ENCODE results near the gene TTLL13. TPM values are rescaled to one million over a fixed set of nuclear protein-coding genes. Genes with fewer than 3 reads are reported as not detected.

Gene TTLL13
- under 1 TPM; 0.45 to 0.87 TPM for total RNA-seq

DNA sequence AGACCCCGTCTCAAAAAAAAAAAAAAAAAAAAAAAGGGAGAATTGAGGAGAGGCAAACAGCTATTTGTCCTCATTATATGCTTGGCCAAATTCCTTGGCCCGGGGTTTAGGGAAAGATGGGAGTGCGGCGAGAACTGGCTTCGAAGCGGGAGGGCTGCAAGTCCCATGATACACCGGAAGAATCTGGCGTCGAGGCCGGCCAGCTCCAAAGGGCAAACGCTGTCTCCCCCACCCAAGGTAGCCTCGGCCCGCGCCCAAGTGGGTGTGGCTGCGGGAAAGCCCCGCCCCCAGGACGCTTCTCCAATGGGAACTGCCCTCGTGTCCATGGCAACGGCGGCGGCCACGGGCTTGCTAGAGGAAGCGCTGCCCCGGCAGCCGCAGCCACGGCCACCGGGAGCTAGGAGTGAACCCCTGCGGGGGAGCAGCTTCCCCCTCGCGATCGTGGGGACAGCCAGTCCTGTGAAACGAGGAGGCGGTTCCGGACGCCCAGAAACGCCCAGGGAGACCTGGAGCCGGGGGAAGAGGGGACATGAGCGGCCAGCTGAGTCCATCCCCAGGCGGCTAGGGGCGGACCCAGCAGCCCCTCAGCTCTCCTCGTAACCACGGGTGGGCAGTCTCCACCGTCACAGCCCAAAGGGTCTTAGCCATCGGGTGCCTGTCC is at the start of gene TTLL13:
Gene TTLL13, plus strand, starts transcription at position 354 of the 661 bp plus-strand sequence. CDS start 1,075 bp downstream, outside the sequence.
- Mint-ChIP-seq H3K9me3 (no peaks in the 10 kb centered on the region), H3K27me3 (no peaks in the 10 kb centered on the region), H3K36me3 (ENCODE audit: low read depth) (no peaks in the 10 kb centered on the region), H3K27ac (no peak within 1 kb of the TSS), H3K4me1 (peaks cover 16% of the 10 kb centered on the region), H3K4me3 (peak within 1 kb of the TSS; percentile 55)
- ChIA-PET CTCF (interaction anchor here (1.0 to 3.1 kb wide), 8 partner anchors 9 to 106 kb away, joined by 3 to 17 read pairs (median 4); no protein-coding TSS in a partner anchor), POLR2A (no interaction called here)
- DNase-seq: peak; percentile 78

DNA sequence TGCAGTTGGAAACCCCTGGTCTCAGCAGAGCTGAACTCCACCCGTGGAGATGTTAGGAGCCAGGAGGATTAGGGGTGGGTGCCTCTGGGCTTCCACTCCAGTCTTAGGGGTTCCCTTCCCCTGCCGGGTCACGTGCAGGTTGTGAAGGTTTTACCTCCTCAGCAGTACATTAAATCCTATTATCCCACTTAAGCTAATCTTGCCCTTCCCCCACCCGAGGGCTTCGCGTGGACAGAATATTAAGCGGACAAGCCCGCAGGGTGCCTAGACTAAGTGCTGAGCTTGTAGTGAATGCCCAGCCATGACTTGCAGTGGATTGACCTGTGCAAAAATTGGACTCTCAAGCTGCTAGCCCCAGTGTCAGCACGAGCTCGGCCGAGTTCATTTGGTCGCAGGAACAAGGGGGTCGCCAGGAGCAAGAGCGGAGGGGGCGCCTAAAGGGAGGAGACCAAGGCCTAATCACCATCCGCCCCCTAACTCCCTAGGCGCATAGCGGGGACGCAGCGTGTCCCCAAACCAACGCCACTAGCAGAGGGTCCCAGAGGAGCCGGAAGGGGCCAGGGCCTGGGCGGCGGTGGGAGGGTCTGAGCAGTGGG is 48.7 kb upstream of the TTLL13 start:
- H3K4me3 Mint-ChIP-seq: peak overlapping the region; percentile 73
- H3K27me3 Mint-ChIP-seq: peaks cover 5% of the 10 kb centered on the region
- H3K4me1 Mint-ChIP-seq: peaks cover 26% of the 10 kb centered on the region
- ChIA-PET POLR2A (interaction anchor here (0.6 to 1.2 kb wide), 2 partner anchors 8 to 270 kb away, joined by 3 to 4 read pairs; no protein-coding TSS in a partner anchor), CTCF (interaction anchor here (0.6 to 4.2 kb wide), 10 partner anchors 10 to 119 kb away, joined by 3 to 17 read pairs (median 3); no protein-coding TSS in a partner anchor)
- no peak for DNase-seq
- no peaks in the 10 kb centered on the region for H3K9me3 Mint-ChIP-seq
- no peaks in the 10 kb centered on the region for H3K36me3 Mint-ChIP-seq (ENCODE audit: low read depth)
- peak overlapping the region; percentile 66 for H3K27ac Mint-ChIP-seq

DNA sequence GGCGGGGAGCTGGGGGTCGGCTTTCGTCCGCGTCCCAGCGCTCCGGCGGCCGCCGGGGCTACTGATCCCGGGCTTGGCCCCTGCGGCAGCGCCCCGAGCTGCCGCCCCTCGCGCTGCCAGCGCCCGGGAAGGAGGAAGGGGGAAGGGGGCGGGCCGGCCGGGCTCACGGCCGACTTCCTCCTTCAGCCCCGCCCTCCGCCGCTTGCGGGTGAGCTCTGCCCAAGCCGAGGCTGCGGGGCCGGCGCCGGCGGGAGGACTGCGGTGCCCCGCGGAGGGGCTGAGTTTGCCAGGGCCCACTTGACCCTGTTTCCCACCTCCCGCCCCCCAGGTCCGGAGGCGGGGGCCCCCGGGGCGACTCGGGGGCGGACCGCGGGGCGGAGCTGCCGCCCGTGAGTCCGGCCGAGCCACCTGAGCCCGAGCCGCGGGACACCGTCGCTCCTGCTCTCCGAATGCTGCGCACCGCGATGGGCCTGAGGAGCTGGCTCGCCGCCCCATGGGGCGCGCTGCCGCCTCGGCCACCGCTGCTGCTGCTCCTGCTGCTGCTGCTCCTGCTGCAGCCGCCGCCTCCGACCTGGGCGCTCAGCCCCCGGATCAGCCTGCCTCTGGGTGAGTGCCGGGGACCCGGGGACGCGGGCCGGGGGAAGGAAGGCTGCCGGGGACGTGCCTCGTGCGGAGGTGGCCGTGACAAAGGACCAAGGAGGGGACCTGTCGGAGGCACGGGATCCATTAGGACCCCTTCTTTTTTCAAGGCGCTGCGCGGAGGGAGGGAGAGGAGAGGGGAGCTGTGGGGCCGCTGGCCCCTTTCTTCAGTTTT is 48.0 kb upstream of the TTLL13 start, which contains the start of gene SEMA4B:
Gene SEMA4B, plus strand, starts transcription at position 201 of the 814 bp plus-strand sequence. Its CDS starts 249 bp downstream, at position 450.
- H3K27me3 Mint-ChIP-seq: peaks cover 5% of the 10 kb centered on the region

DNA sequence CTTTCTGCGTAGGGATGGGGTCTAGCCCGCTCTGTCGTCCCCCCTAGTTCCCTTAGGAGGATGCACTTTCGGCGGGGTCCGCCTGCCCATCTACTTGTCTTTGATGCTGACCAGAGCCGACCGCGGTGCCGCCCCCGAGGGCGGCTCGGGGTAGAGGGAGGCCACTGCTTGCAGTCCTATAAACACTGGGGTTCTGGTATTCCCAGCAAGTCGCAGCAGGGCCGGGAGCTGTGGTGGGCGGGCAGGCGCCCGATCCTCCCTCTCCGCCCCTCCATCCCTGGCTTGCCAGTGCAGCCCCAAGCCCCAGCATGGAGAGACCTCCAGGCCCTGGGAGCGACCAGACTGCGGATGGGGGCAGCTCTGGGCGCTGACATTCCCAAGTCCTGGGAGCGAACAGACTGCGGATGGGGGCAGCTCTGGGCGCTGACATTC is 47.4 kb upstream of the TTLL13 start:
- POLR2A ChIA-PET: no interaction called here
- H3K27ac Mint-ChIP-seq: no peak overlapping the region
- no peak for DNase-seq

More for the DNA sequence above, 48.0 kb upstream of the TTLL13 start, which contains the start of gene SEMA4B:
- no peaks in the 10 kb centered on the region for H3K9me3 Mint-ChIP-seq
- H3K27ac Mint-ChIP-seq: peak within 1 kb of the TSS; percentile 66
- no peaks in the 10 kb centered on the region for H3K36me3 Mint-ChIP-seq (ENCODE audit: low read depth)
- H3K4me3 Mint-ChIP-seq: peak within 1 kb of the TSS; percentile 73
- CTCF ChIA-PET: interaction anchor here (0.6 to 4.2 kb wide), 9 partner anchors 10 to 118 kb away, joined by 3 to 17 read pairs (median 3); no protein-coding TSS in a partner anchor
- peaks cover 26% of the 10 kb centered on the region for H3K4me1 Mint-ChIP-seq
- peak; percentile 79 for DNase-seq
- POLR2A ChIA-PET: interaction anchor here (0.6 to 1.2 kb wide), 2 partner anchors 9 to 269 kb away, joined by 3 to 4 read pairs; no protein-coding TSS in a partner anchor

DNA sequence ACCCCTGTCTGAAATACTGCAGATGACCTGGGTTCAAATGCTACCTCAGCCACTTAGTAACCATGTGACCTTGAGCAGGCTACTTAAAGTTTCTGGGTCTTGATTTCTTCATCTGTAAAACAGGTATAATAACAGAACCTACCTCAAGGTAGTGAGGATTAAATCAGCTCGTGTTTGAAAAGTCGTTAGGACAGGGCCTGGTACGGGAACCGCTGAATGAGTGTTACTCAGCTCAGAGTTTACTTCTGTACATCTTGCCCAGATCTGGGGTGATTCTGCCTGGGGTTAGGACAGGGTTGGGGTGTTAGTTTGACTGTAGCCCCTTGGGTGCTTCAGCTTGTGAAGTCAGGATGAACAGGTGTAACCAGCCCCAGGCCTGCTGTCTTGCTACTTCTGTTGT is 46.4 kb upstream of the TTLL13 start:
- peaks cover 5% of the 10 kb centered on the region for H3K27me3 Mint-ChIP-seq
- H3K36me3 Mint-ChIP-seq (ENCODE audit: low read depth): peaks cover 3% of the 10 kb centered on the region
- CTCF ChIA-PET: interaction anchor here (0.7 to 4.2 kb wide), 5 partner anchors 12 to 24 kb away, joined by 3 to 17 read pairs (median 4); no protein-coding TSS in a partner anchor
- no peaks in the 10 kb centered on the region for H3K9me3 Mint-ChIP-seq
- H3K4me3 Mint-ChIP-seq: peak overlapping the region; percentile 82
- no peak overlapping the region for H3K27ac Mint-ChIP-seq
- peaks cover 26% of the 10 kb centered on the region for H3K4me1 Mint-ChIP-seq
- DNase-seq: no peak
- POLR2A ChIA-PET: no interaction called here

More for the DNA sequence above, 47.4 kb upstream of the TTLL13 start:
- H3K36me3 Mint-ChIP-seq (ENCODE audit: low read depth): peaks cover 2% of the 10 kb centered on the region
- CTCF ChIA-PET: interaction anchor here (0.9 to 4.2 kb wide), 4 partner anchors 15 to 50 kb away, joined by 3 to 17 read pairs (median 8); no protein-coding TSS in a partner anchor
- peaks cover 5% of the 10 kb centered on the region for H3K27me3 Mint-ChIP-seq
- no peaks in the 10 kb centered on the region for H3K9me3 Mint-ChIP-seq
- H3K4me1 Mint-ChIP-seq: peaks cover 26% of the 10 kb centered on the region
- H3K4me3 Mint-ChIP-seq: peak overlapping the region; percentile 72

- POLR2A ChIA-PET: no interaction called here
Observed at GRCh38 chr15:90203473-90203872, 45.9 kb upstream of the TTLL13 start.

GRCh38 chr15:90203922-90204321 is 45.4 kb upstream of the TTLL13 start:
- Mint-ChIP-seq H3K4me3 (no peak overlapping the region), H3K4me1 (peaks cover 23% of the 10 kb centered on the region), H3K27me3 (peaks cover 5% of the 10 kb centered on the region), H3K27ac (no peak overlapping the region), H3K9me3 (no peaks in the 10 kb centered on the region), H3K36me3 (ENCODE audit: low read depth) (peaks cover 3% of the 10 kb centered on the region)
- POLR2A ChIA-PET: no interaction called here
- no peak for DNase-seq
- CTCF ChIA-PET: interaction anchor here (0.6 to 4.2 kb wide), 3 partner anchors 11 to 95 kb away, joined by 3 to 17 read pairs (median 3); no protein-coding TSS in a partner anchor

More at GRCh38 chr15:90203473-90203872, 45.9 kb upstream of the TTLL13 start:
- no peak overlapping the region for H3K4me3 Mint-ChIP-seq
- no peaks in the 10 kb centered on the region for H3K9me3 Mint-ChIP-seq
- peaks cover 5% of the 10 kb centered on the region for H3K27me3 Mint-ChIP-seq
- peaks cover 23% of the 10 kb centered on the region for H3K4me1 Mint-ChIP-seq
- peaks cover 3% of the 10 kb centered on the region for H3K36me3 Mint-ChIP-seq (ENCODE audit: low read depth)
- DNase-seq: no peak
- CTCF ChIA-PET: interaction anchor here (0.7 to 4.2 kb wide), 5 partner anchors 12 to 24 kb away, joined by 3 to 17 read pairs (median 4); no protein-coding TSS in a partner anchor
- H3K27ac Mint-ChIP-seq: no peak overlapping the region

DNA sequence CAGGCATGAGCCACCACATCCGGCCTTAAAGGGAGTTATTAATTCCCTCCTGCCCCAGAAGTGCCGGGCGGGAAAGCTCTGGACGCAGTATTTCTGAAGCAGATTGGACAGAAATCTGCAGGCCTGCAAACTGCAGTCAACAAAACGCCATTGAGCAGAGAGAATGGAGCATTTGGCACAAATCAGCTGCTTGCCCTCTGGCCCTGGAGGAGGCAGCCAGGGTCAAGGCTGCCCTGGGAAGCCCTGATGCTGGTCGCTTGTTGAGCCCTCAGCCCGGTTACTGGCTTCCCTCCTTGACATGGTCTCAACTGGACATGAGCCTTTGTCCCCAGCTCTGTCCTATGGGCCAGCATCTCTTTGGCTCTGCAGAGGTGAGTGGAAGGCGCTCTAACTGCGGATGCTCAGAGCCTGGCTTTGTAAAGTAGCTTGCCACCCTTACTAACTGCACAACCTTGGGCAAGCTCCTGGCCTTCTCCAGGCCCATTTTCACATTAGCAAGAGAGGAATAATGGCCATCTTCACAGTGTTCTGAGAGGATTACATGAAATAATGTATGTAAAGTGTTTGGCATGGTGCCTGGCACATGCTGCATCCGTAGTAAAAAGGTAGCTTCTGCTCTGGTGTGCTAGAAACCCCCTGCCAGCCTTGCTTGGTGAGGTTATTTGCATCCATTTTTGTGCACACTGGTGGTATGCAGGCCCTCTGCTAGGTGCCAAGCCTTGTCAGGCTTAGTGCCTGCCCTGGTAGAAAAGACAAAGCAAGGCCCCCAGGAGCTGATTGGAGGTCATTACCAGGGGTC is 44.1 kb upstream of the TTLL13 start:
- H3K9me3 Mint-ChIP-seq: no peaks in the 10 kb centered on the region
- peaks cover 5% of the 10 kb centered on the region for H3K27me3 Mint-ChIP-seq
- ChIA-PET POLR2A (no interaction called here), CTCF (interaction anchor here (0.6 to 1.1 kb wide), 3 partner anchors 11 to 63 kb away, joined by 3 to 4 read pairs (median 3); no protein-coding TSS in a partner anchor)
- no peak for DNase-seq
- H3K27ac Mint-ChIP-seq: no peak overlapping the region
- no peak overlapping the region for H3K4me3 Mint-ChIP-seq
- peaks cover 3% of the 10 kb centered on the region for H3K36me3 Mint-ChIP-seq (ENCODE audit: low read depth)
- H3K4me1 Mint-ChIP-seq: peaks cover 31% of the 10 kb centered on the region

- H3K36me3 Mint-ChIP-seq (ENCODE audit: low read depth): peaks cover 3% of the 10 kb centered on the region
- ChIA-PET POLR2A (no interaction called here), CTCF (interaction anchor here (0.8 to 1.0 kb wide), 2 partner anchors 11 to 14 kb away, joined by 3 to 4 read pairs; no protein-coding TSS in a partner anchor)
- H3K9me3 Mint-ChIP-seq: no peaks in the 10 kb centered on the region
- H3K27ac Mint-ChIP-seq: no peak overlapping the region
- no peak overlapping the region for H3K4me3 Mint-ChIP-seq
- DNase-seq: no peak
- H3K4me1 Mint-ChIP-seq: peaks cover 30% of the 10 kb centered on the region
- H3K27me3 Mint-ChIP-seq: peaks cover 5% of the 10 kb centered on the region
Observed at GRCh38 chr15:90205886-90206285, 43.5 kb upstream of the TTLL13 start.

DNA sequence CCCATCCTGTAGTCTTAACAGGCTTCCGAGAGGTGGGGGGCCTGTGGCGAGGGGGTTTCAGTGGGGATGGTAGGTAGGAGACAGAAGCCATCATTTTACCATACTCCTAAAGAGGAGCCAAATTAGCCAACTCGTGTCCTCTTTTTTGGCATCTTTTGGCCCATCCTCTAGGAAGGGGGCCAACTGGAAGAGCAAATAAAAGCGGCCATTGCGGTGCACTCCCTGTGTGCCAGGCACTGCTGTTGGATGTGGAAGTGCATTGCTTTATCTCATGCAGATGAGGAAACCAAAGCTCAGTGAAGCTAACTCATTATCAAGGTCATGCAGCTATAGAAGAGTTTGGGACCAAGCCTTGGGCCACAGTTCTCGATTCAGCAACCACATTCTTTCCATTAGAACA is 42.1 kb upstream of the TTLL13 start:
- H3K36me3 Mint-ChIP-seq (ENCODE audit: low read depth): peaks cover 3% of the 10 kb centered on the region
- no peaks in the 10 kb centered on the region for H3K9me3 Mint-ChIP-seq
- peaks cover 33% of the 10 kb centered on the region for H3K4me1 Mint-ChIP-seq
- CTCF ChIA-PET: interaction anchor here (0.7 kb wide), 1 partner anchor 18 kb away, joined by 3 read pairs; no protein-coding TSS in a partner anchor
- H3K27me3 Mint-ChIP-seq: peaks cover 5% of the 10 kb centered on the region
- no peak overlapping the region for H3K27ac Mint-ChIP-seq
- no peak overlapping the region for H3K4me3 Mint-ChIP-seq
- POLR2A ChIA-PET: no interaction called here
- no peak for DNase-seq

- peaks cover 22% of the 10 kb centered on the region for H3K4me1 Mint-ChIP-seq
- ChIA-PET CTCF (interaction anchor here (0.6 kb wide), 2 partner anchors 14 to 197 kb away, joined by 3 to 5 read pairs; no protein-coding TSS in a partner anchor), POLR2A (no interaction called here)
- no peak overlapping the region for H3K4me3 Mint-ChIP-seq
- peaks cover 3% of the 10 kb centered on the region for H3K36me3 Mint-ChIP-seq (ENCODE audit: low read depth)
- no peak overlapping the region for H3K27ac Mint-ChIP-seq
- H3K9me3 Mint-ChIP-seq: no peaks in the 10 kb centered on the region
- H3K27me3 Mint-ChIP-seq: no peaks in the 10 kb centered on the region
- DNase-seq: no peak
Observed at GRCh38 chr15:90208356-90208755, 41.0 kb upstream of the TTLL13 start.

Data from activated CD4-positive, alpha-beta T cell treated with anti-CD3 and anti-CD28 coated beads, Interleukin-2, amount 10 ng/mL, durations not matched to agents 7 days and 5 days (primary cell).